ENCODE measurements around the gene ARSK.

The ARSK gene, protein sequence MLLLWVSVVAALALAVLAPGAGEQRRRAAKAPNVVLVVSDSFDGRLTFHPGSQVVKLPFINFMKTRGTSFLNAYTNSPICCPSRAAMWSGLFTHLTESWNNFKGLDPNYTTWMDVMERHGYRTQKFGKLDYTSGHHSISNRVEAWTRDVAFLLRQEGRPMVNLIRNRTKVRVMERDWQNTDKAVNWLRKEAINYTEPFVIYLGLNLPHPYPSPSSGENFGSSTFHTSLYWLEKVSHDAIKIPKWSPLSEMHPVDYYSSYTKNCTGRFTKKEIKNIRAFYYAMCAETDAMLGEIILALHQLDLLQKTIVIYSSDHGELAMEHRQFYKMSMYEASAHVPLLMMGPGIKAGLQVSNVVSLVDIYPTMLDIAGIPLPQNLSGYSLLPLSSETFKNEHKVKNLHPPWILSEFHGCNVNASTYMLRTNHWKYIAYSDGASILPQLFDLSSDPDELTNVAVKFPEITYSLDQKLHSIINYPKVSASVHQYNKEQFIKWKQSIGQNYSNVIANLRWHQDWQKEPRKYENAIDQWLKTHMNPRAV

DNA sequence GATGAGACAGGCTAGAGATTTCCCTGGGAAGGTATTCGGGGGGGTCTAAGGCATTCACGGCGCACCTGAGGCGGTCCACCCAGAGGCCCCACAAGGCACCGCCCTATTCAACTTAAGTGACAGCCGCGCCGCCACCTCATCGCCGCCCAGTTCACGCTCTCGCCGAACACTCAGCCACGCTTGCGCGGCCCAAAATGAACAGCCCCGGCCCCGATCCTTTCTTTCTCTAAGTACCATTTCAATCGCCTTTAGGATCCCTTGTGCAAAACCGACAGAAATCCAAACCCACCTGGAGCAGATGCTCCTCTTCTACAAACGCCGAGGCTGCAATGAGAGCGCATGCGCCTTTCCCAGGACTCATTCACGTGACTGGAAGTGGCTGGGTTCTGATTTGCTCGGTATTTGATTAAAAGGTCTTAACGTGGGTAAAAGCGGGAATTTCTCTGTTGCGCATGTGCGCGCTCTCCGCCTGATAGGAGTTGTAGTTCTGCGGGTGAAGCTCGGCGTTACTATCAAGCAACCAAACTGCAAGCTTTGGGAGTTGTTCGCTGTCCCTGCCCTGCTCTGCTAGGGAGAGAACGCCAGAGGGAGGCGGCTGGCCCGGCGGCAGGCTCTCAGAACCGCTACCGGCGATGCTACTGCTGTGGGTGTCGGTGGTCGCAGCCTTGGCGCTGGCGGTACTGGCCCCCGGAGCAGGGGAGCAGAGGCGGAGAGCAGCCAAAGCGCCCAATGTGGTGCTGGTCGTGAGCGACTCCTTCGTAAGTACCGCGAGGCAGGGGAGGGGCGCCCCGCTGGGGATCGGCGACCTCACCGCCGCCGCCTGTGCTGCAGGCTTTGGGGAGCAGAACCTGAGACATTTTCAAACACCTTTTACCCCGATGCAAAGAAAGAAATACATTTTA is at the start of gene ARSK, which contains the start of gene SKIC3:
TSS of gene ARSK (plus strand) at position 455 of the 902 bp plus-strand sequence. CDS start at position 633, 178 bp downstream.
TSS of gene SKIC3 (minus strand) at position 331 of the 902 bp plus-strand sequence. CDS start 7,827 bp downstream, outside the sequence.
- DNase-seq, result peak; percentile 80 to 92

DNA sequence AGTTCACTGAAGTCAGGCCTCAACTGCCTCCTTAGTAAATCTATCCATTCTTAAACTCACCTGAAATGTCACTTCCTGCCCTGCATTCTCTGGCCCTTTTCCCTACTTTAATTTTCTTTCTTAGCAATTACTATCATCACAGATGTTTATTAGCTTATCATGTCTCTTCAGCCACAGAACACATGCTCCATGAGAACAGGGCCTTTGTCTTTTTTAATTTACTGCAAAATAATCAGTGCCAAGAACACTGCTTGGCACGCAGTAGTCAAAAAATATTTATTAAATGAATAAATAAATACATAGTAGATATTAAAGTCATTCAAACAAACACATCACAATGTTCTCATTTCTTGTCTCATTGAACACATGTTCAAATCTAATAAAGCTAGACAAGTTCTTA is 46.4 kb upstream of the ARSK start:
- no peak for DNase-seq

DNA sequence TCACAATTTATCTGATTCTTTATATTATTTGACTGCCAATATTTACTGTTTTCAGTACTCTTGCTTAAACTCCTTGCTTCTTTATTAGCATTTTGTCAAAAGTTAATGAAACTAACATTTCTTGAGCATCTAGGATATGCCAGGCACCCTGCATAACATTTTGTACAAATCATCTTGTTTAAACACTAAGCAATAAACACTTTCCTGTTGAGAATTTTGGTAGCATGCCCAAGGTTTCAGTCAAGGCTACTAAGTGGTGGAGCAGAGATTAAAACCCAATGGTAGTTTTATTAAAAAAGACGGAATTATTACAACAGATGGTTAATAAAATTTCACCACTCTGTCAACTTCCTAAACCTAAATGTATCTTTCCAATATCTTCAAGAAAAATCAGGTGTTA is 43.3 kb upstream of the ARSK start:
- DNase-seq, result no peak

DNA sequence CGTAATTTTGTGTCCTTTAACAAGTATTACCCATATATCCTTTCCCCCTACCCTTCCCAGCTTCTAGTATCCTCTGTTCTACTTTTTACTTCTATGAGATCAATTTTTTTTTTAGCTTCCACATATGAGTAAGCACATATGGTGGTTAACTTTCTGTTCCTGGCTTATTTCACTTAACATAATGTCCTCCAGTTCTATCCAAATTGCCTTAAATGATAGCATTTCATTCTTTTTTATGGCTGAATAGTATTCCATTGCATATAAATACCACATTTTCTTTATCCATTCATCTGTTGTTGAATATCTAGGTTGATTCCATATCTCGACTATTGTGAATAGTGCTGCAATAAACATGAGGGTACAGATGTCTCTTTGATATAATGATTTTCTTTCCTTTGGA is 36.5 kb upstream of the ARSK start:
- DNase-seq, result no peak

DNA sequence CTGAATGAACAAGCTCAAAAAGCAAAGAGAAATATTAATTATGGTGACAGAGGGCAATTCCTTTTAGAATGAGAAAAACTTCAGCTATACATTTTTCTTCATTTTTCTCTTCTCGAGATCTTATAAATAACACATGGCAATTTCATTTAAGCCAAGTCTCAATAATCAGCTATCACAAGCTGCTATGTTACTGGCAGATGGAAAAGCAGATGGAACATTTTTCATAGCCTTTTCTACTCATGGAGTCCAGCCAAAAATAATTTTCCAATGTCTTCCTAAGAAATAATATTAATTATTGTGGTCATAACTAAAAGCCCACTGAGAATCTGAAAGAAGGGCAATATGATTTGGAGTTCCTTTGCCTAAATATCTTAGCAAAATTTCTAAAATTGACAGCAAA is 35.8 kb upstream of the ARSK start:
- DNase-seq, result no peak

DNA sequence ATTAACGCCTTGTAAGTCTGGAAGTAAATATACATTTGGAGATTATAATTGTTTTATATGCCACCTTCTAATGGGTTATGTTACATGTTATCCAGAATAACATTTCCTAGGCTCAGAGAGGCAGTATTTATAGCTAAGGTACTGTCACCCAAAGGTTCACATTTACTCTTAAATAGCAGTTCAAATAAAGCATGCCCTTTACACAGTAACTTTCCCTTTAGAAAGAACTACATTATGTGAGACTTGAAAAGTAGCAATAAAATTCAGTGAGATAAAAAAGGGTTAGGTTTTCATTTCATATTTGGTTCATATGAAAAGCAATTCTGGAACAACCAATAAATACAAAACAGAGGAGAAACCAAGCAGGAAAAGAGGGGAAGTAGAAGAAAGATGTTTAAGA is 35.2 kb upstream of the ARSK start:
- DNase-seq, result no peak

DNA sequence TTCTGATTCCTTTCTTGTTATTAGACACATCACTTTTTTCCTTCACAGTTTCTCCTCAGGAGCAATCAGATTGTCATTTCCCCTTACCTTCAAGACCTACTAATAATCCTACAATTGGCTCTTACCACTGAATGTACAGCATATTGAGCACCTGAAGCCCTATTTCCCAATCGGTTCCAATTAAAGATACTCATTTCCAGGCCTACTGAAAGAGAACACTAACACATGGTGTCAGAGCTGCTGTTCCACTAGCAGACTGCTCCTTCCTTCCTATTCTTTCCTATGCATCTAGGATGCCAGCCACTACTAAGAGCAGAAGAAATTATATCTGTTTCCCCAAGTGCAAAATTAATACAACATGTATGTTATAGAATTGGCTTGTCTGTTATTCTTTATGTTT is 34.7 kb upstream of the ARSK start:
- DNase-seq, result no peak

DNA sequence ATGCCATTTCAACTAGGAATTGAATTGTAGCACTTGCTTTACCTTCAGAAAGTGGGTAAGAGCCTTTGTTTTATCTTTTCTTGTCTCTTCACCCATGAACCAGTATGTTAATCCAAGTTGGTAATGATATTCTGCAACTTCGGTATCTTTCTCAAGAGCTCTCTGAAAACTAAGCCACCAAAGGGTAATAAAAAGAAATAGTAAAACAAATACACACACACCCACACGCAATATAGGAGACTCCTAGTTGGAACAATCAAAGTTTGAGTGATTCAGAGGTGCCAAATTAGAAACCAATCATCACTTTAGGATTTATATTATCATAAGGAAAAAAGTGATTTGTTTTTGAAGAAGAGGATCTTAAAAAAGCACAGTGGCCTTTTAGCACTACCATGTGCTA is 30.5 kb upstream of the ARSK start:
- no peak for DNase-seq

DNA sequence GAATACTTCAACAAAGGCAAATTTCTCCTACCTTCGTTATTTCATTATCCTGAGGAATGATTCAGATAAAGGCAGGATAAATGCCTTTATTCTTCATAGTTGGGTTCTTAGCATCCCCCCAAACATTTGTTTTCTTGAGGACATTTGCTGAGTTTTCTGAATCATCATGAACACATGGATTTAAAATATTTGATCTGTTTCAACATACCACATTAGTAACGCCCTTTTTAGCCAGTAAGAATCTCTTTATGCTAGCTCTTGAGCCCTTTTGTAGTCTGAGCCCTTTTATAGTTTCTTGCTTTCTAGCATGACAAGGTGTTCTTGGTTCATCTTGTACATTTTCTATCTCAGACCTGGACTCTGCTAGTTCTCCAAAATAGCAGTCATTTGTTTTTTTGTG is 28.0 kb upstream of the ARSK start:
- DNase-seq, result no peak

DNA sequence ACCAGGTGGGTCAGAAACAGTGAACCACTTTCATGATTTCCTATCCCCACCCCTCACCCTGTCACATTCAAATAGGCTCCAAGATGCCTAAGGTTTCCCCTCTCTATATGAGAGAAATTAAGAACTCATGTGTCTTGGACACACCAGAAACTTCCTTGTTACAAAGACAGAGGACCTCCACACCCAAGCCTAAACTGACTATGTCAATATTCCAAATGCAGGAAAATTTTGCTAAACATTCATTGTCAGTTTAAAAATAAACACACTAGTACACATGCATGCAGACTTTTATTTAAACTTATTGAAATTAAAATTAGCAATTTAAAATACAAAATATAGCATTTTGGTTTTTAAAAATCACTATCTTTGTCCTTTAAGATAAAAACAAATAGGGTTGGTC is 26.3 kb upstream of the ARSK start:
- no peak for DNase-seq

DNA sequence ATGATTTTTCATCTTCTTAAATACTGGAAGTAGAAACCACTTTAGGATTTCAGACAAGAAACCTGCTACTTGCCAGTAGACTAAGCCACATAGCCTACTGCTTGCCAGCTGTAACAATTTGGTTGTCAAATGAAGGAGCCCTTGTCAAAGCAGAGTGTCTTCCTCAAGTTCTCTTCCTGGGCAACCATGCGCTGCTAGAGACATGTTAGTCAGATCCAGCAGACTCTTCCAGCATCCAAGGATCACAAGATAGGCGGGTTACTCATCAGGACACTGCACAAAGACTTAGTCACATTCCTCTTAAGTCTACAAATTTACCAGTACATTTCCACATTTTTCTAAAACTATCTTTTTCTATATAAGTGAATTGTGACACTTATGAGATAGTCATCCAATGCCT is 24.5 kb upstream of the ARSK start:
- no peak for DNase-seq

DNA sequence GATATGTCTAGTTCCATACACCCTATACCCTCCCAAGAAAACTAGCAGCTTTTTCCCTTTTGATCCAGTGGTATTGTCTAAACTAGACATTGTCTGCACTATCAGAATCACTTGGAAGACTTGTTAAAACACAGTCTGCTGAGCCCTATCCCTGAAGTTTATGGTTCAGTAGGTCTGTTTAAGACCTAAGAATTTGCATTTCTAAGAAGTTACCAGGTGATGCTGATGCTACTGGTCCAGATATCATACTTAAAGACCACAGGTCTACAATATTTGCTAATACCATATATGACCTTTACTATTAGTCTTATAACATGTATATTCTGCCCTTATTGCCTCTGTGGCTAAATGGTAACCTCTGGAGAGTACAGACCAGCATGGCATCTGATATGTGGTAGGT is 23.4 kb upstream of the ARSK start:
- DNase-seq, result no peak

DNA sequence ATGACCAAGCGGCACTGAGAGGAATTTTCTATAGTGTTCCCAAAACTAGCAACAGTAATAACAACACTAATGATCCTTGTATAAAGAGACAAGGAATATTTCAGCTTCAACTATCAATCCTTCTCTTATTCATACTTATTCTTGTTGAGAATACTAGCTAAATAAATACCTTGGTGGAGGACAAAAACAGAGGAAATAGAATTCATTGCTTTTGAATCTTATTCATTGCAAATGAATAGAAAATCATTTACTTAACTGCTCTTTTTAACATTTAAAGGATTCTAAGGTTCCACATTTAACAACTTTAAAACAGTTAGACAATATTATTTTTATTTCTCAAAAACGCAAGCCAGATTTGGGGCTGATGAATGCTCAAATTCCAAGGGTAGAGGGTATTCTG is 22.5 kb upstream of the ARSK start:
- DNase-seq, result no peak

DNA sequence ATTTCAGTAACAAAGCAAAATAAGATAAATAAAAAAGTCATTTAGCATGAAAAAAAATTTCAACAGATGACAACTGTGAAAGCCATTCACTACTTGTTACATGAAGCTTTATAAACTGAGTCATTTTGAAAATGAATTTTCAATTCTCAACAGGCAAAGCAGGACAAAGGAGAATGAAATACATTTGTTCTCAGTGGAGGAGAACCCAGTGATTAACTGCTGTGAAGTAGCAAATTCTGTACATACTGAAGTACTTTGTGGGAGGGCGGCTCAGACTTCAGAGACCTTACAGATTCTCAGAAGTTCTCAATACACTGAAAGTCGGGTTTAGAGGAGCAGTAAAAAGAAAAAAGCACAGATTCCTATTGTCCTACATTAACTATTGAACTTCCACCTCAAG is 21.8 kb upstream of the ARSK start:
- no peak for DNase-seq

DNA sequence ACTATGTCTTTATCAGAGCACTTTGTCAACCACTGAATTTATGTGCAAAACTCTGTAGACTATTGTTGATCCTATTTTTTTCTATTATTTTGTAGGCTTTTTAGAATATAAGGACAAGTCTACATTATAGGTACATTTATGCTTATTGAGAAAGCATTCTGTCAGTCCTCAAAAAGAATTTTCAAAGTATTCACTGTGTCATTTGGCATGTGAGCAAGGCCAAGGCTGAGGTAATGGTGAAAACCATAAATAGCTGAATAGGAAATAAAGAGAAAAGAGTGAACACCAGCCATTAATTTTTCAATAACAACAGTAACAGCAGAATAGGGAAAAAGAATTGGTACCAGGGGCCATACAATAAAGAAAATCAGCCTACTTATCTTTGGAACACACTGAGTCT is 21.1 kb upstream of the ARSK start:
- no peak for DNase-seq

DNA sequence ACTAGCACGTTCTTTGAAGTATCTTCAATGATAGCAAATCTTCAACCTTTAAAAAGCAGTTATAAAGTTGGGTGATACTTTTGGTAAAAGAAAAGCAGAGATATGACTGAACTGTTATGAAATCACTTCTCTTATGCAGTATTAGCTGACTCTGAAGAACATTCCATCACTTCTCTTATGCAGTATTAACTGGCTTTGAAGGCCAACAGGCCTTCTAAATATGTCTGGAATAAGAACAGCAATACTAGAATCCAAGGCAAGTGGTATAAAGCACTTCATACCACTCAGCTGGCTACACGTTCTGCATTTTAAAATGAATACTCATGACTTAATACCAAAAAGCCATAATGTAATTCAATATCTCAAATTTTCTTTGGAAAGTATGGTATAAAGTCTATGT is 17.4 kb upstream of the ARSK start:
- no peak for DNase-seq

DNA sequence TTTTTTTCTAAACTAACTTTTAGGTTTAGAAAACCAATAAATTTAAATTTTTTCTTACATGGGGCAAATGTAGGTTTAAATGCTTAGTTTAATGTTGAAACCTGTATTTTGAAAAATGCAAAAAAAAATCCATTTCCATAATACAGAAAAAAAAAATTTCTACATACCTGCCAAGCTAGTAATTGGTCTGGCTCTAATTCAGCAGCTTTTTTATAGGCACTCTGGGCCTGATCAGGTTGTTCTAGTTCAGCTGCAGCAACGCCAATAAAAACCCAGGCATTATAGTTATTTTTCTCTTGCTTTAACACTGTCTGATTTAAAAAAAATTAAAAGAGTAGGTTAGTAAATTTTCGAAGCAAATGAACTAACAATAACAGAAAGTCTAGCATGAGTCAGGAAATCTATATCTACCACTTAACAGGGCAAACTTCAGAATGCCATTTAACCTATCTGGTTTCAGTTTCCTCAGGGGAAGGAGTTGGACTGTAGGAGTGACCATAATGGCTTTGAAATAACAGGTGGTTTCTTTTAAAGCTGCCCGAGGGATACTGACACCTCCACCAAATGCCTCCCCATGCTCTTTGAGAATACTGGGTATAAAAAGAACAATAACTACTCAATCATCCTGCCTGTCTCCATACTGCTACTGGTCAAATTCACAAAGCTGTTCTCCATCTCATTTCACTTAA is 11.7 kb upstream of the ARSK start:
- no peak for DNase-seq

DNA sequence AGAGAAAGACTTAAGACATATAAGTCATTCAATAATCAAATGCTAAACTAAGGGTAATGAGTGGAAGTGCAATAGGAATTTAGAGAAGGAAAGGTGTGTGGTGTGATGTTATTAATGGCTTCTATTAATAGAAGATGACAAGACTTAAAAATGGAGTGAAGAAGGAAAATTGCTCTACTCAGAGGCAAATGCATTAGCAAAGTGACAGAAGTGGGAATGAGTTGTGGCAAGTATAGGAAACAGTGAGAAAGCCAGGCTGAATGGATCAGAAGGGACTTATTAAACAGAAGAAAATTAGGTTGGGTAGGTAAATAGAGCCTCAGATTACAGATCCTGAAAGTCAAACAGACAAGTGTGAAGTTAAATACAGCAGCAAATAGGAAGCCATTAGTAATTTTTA is 5.9 kb upstream of the ARSK start:
- no peak for DNase-seq

DNA sequence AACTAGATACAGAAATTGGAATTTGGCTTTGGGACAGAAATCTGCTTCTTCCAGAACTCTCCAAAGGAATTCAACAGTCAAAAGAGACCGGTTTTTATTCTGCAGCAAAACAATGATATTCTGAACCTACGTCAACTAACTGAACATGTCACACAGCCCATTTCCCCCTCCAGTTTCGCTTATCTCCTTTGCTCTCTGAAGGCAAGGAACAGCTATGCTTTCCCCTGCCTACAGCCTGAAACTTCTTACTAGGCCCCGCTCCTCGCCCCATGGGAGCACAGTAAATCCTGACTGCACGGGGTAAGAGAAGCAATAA is 612 bp upstream of the ARSK start:
- DNase-seq, result no peak

DNA sequence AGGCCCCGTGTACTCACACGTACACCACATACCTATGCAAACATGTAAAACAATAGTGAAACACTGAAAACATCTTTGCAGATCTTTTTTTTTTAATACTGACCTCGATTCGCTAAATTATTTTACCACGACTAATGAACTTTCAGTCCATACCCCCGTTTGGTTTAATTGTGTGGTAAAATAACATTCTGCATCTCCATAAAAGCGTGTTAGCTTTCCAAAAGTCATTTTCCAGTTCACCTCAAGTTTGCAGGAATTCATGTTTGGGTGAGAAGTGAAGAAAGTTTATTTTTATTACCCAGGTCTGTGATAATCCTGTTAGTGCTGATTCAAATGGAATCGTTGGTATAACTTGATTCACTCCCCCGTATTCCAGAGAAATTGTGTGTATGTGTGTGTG is 652 bp downstream of the ARSK start:
- DNase-seq, result no peak

DNA sequence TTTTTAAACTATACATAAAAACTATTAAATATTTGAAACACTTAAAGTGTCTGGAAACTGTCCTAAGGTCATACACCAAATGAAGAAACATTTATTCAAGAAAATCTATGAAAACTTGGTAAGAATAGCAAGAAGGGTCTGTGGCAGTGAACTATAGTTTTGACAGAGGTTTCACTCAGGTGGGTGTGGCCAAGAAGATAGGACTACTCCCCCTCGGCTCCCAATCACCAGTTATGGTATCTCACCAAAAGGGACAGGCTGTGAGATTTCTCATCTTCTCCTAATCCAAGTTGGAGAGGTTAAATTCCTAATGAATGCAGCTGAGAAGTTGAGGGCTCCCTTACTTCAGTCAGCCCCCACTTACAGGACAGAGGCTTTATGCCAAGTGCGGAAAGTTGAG is 2.9 kb downstream of the ARSK start:
- DNase-seq, result no peak

DNA sequence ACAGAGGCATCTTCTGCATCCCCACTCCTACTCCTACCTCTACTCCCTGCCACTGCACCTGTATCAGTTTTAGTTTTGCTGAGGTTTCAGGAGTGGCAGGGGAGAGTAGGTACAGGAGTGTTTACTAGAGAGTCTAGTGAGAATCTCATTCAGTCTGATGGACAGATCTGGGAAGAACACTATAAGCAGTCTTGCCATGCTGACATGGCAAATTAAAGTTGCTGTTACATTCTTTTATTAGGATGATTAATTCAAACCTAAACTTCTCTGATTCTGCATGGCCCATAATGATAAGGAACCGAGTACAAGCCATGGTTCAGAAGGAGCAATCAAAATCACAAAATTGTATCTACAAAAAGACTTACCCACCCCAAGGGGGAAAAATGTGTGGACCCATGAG is 7.4 kb downstream of the ARSK start:
- DNase-seq, result no peak

DNA sequence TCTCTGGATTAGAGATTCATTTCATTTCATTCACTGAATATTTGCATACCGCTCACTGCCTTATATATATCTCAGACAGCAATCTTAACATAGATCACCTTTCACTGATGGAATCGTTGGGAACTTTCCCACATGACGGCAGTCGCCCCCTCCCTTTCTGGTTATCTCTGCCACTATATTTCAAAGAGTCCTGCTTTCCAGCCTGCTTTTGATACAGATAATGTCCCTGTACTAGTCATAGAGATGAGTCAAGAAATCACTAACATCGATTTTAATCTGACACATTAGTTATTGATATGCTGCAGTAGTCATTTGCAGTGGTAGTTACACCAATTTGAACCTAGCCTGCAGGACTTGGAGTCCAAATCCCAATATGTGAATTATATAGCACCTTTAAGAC is 8.5 kb downstream of the ARSK start:
- DNase-seq, result no peak
